HG02970 (cell line): ENCODE measurements around the gene EXOC3.
"Not testable (repeated sequence)": the region's sequence is repeated elsewhere in the genome, so short reads cannot be mapped to it uniquely, and the experiment has no call there.

ENCODE experiments used
- ATAC-seq: cut with Tn5 transposase; IDR thresholded peaks from one replicate; pipeline ENCODE4 v1.9.1; 2021; ENCODE audit warnings: mild to moderate bottlenecking, moderate library complexity, moderate number of reproducible peaks; ENCODE audit not compliant: unreplicated experiment, low FRiP score

EXOC3 gene

DNA sequence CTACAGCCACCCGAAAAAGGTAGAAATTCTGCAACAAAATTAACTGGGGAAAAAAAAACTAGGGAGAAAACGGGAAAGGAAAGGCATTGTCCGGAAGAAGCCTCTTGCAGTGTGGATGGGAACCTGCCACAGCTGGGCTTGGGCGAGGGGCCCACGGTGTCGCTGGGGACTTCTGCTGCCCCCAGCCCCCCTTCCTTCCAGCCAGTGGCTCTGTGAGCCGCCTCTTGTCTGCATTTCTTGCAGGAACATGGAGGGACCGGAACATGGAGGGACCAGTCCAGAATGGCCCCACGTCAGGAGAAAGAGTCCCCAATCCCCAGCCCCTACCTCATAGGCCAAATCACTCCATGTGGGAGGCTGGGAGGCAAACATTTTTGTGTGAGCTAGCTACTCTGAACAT, 36.9 kb upstream of the EXOC3 start:
- no peak for ATAC-seq

DNA sequence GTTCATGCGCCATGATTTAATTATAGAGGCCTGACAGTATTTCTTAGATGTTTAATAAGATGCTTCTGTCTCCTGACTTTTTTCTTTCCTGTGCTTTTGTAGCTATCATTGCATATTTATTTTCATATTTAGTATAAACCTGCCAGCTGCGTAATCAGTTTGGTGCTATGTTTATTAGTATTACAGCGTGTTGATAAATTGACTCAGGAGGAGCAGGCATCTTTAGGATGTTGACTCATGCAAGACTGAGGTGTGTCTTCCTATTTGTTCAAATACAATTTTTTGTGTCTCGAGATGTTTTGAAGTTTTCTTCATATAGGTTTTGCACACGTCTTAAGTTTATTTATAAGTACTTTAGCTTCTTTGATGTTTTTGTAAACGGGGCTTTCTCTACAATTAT, 35.9 kb upstream of the EXOC3 start:
- no peak for ATAC-seq

DNA sequence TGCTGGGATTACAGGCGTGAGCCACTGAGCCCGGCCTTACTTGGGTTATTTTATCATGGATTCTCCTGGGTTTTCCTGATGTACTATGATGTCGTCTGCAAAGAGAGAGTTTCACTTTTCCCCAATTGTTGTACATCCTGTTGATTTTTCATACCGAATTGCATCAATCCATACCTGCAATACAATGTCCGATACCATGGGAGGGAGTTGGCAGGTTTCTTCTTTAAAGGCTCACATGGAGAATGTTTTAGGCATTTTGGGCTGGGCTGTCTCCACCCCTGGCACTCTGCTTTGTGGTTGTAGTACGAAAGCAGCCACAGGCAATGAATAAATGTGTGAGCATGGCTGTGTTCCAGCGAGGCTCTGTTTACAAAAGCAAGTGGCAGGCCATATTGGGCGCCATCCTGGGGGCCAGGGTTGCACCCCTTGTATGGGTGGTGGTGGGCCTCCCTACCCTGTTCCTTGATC, 35.1 kb upstream of the EXOC3 start:
- no peak for ATAC-seq

DNA sequence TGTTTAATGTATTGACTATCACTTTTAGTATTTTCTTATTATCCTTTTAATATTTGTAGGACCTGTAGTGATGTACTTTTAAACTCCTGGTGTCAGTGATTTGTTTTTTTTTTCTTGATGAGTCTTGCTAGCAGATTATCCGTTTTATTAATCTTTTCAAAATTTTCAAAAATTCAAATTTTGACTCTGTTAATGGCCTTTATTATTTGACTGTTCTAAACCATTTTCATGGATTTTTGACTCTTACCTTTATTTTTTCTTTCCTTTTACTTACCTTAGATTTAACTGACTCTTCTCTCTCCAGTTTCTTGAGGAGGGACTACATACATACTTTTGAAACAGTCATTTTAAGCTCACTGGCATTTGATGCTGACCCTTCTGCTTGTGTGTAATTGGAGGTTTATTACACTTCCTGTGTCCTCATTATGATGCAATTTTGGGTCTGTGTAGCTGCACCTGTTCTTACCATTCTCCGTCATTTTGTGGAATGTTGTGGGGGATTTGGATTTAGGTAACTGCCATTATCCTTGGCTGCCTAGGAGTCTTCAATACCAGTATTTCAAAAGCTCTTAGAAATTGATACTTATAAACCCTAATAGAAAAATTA, 32.0 kb upstream of the EXOC3 start:
- no peak for ATAC-seq

DNA sequence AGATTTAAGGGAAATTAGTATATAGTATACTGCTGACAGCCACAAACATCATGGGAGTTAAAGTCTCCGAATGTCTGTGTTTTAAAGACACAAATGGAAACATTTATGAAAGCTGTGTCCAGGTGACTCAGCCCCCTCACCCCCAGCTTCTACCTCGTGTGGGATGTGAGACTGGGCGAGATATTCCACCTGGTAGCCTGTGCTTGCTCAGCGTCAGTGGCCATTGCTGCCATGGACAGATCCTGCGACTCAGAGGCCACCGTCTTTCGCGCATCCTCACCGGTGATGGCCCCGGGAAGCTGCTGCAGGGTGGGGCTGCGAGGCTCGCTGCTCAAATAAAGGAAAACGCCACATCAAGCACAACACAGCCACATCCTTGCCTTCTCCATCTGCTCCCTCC, 31.2 kb upstream of the EXOC3 start:
- no peak for ATAC-seq

DNA sequence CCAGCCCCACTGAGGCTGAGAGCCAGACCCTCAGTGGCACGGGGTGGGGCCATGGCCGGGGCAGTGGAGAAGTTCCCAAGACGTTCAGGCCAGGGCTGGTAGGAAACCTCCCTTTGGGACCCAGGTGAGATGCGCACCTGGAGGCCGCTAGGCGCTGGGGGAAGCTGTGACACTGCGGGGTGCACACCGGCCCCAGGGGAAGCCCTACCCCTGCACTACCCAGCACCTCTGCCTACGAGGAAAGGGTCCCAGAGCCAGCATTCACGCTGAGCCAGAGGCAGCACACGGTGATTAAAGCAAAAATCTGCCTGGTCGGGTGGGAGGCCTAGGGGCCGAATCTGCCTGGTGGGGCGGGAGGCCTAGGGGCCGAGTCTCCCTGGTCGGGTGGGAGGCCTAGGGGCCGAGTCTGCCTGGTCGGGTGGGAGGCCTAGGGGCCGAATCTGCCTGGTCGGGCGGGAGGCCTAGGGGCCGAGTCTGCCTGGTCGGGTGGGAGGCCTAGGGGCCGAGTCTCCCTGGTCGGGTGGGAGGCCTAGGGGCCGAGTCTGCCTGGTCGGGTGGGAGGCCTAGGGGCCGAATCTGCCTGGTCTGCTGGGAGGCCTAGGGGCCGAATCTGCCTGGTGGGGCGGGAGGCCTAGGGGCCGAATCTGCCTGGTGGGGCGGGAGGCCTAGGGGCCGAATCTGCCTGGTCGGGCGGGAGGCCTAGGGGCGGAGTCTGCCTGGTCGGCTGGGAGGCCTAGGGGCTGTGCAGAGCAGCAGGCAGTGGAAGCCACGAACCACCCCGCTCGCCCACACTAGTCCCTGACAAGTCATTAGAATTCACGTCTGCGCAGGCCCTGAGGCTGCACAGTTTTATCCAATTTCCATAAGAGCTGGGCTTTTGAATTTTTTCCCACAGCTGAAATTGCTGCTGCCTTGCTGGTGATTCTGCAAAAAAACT, 27.7 kb upstream of the EXOC3 start:
- ATAC-seq, result not testable (repeated sequence)

DNA sequence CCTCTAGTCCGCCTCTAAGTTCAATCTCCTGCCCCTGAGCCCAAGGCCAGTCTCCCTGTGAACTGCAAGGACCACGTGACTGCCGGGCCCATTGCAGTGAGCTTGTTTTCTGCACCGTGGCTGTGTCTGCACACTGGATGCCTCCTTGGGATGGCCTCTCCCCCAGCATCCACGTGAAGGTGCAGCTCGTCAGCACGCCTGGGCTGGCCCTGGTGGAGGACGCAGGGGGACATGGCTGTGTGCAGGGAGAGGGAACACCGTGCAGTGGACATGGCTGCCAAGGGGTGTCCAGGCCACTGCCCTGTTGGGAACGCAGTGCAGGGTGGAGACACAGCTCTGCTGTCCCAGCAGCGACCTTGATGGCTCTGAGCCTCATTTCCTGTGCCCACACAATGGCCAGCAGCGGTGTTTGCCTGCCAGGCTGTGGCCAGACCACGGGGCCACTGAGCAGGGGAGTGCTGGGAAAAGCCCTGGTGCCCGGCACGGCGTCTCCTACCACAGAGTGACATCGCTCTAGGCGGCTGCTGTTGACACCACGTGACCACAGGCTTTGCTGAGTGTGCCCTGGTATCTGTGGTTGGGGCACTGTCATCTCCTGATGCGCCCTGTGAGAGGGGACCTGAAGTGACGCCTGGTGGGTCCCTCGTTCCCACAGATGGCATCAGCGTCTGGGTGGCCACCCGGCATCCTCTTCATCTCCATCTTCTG, 26.9 kb upstream of the EXOC3 start:
- ATAC-seq, result no peak

DNA sequence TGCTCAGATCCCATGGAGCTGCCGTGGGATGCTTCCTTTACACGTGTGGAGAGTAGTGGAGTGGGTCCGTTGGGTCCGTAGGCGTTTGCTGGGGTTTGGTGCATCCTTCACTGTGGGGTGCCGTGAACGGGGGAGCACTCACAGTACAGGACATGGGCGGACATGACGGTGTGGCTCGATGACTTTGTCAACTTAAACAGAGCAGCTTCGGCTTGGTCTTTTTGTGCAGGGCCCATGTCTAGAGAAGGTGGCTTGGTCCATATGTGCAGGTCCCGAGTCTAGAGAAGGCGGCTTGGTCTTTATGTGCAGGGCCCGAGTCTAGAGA, 26.4 kb upstream of the EXOC3 start:
- no peak for ATAC-seq

DNA sequence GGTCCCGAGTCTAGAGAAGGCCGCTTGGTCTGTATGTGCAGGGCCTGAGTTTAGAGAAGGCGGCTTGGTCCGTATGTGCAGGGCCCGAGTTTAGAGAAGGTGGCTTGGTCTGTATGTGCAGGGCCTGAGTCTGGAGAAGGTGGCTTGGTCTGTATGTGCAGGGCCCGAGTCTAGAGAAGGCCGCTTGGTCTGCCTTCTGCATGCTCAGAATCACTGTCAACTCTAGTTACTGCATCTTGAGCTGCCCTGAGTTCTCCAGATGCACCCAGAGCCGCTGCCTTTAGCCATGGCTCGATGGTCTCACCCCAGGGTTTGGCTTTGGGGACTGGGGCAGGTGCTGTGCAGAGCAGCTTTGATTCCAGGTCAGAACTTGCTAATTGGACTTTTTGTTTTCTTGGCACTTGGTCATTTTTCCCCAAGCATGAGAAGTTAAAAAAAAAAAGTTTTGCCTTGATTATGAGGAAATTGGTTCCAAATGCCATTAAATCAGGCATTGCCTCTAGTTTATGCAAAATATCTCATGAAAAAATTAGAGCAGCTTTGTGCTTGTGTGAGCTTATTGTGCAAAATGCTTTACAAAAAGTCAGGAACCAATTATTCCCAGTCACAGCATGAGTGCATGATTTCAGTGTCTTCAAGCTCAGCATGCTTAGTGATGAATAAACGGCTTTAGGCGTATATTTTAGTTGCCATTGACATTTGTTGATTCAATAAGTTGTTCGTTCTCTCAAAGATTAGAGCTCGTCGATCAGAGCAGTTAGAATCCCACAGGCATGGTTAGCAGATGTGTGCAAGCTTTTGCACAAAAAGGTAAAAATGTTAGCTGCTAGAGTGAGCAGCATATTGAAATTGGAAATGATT, 25.4 kb upstream of the EXOC3 start:
- no peak for ATAC-seq

DNA sequence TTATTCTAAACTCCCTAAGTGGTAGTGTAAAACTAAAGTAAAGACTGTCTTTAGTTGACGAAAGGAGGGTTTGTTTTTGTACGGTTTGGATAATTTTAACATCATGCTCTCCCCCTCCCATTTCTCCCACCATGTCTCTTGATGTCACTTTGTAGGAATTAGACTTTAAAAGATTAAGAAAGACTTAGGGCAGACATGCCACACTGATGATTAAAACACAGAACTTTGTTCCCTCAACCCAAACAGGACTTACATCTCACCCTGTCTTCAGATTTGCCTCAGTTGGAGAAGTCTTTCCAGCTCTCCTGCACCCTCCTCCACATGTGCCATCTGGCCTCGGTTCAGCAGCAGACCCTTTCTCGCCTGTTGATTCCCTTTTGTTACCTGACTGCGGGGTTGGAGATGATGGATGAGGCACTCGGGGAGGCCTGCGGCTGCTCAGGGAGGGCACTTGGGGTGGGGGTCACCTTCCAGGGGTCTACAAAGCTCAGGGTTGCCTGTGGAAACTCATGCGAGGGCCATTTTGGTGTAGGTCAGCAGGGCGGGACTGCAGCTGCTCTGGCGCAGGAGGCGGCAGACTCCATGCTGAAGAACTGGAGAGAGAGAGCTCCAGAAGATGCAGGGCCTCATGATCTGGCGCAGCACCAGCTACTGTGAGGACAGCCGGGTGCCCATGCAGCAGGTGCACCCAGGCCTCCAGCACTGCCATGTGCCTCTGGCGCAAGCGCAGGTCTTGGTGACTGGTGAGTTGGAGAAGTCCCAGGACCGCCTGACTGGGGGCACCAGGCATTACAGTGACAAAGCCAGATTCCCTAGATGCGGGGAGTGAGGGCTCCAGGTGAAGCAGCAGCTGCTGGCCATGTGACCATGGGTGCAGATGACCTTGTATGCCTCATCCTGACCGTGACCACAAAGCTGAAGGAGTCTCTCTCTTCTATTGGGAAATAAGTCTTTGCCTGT, 24.5 kb upstream of the EXOC3 start:
- ATAC-seq, result no peak

DNA sequence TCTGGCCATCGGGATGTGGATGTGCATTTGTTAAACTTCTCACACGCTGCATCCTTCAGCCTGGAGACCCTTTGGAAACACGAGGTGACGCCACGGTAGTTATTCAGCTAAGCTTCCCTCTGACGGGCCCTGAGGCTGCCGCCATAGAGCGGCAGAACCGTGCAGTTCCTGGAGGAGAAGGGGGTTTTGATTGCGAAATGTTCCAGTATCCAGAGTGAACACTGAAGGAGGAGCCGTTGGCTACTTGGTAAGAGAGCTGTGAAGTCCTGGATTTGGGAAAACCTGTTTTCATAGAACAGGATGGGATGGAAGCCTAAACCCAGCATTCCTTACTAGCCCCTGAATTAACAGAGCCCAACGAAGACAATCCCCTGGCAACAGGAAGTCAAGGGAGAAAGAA, 23.0 kb upstream of the EXOC3 start:
- ATAC-seq, result no peak

DNA sequence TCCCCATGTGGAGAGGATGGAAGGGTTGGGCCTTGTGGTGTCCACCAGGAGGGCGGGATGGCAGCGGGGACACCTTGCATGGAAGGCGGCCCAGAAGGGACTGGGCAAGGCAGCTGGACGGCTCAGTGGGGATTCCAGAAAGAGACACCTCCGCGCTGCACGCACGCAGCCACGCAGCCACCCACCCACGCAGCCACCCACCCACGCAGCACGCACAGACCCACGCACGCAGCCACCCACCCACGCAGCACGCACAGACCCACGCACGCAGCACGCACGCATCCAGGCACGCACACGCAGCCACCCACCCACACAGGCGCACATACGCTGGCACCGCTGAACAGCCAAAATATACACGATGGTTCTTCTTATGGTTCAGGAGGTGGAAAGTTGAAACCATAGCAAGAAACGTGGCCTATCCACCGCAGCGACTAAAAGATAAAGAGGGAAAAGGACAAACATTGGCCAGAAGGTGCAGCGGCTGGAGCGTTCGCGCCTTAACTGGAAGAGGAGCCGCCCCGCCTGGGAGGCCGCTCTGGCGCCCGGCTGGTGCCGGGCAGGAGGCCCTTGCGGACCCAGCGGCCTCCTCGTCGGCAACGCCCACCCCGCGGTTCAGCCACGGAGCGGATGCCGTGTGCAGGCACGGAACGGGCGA, 22.2 kb upstream of the EXOC3 start:
- no peak for ATAC-seq

DNA sequence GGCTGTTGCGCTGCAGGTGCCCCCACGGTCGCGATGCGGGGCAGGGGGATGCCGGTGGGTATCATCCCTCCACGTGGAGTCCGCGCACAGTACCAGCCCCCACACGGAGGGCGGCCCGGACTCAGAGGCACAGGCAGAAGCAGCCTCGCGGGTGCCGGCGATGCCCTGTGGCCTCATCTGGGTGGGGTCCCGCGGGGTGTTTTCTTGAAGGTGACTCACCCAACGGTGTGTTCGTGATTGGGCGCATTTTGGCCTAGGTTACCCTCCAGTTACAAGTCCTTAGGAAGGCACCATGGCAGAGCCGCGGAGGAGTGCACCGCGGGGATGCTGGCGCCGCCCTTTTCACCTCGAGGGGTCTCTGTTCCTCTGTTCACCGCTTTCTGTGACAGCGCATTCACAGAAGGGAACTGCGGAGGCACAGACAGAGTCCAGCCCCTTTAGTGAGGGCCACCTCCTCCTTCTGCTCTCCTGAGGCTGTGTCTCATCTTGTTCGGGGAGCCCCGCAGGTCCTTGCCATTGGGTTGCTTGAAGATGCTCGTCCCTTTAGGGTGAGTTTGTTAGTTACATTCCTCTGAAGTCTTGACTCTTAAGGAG, 21.6 kb upstream of the EXOC3 start:
- no peak for ATAC-seq

DNA sequence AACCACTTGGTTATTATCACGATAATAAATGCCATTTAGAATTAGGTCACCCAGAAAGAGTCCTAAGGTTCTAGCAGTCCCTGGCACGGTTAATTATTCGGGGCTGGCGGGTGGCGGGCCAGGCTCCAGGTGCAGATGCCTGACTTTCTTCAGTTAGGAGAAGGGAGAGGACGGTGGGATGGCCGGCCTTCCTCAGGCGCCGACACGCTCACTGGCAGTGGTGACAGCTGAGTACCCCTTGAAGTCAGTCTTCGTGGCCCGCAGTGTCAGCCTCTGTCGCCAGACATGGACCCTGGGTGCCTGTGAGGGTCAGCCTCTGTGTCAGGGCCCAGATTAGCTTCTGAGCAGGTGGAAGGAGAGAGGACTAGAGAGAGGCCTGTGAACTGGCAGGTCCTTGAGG, 21.1 kb upstream of the EXOC3 start:
- ATAC-seq, result no peak

DNA sequence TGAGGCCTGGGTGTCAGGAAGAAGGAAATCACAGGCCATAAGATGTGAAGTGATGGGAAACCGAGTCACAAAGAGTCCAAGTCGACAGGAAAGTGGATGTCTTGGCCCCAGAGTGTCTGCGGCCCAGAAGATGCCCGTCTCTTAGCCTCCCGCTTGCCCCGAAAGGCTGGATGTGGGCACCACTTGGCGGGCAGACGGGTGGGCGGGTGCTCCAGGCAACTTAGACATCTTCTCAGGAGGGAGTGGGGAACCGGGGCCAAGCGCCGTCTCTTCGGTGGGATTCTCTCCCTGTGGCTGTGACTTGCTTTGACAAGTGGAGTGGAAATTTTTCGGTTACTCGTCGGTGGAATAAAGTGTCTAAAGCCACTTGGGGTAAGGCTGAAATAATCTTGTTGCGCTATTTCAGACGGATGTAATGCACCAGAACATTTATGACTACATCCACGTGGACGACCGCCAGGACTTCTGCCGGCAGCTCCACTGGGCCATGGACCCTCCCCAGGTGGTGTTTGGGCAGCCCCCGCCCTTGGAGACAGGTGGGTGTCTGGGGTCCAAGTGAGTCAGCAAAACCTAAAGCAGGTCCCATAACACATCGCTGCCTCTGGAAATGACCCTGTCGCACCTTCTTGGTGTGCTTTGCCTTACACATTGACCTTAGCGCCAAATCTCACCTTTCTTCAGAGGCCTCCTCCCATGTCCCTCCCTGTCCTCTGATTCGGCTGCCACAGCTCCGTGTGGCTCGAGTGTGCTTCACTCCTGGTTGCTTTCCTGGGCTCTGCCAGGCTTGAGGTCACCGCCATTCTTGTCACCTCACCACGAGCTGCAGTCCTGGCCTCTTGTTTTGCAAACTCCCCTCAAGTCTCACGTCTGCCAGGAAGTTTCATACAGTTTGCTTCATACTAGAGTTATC, 20.4 kb upstream of the EXOC3 start:
- no peak for ATAC-seq

DNA sequence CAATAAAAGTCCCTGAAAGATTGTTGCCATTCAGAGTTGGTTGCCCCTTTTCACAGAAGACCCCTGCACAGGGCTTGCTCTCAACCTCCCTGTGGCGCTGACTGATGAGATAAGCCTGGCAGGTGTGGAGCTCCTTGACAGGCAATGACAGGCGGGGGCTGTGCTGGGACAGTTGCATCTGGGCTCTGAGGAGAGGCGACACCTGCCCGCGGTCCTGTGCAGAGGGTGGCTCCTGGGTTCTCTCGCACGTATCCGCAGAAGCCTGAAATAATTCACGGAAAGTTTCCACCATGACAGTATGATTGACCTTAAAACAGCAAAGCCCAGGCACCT, 19.8 kb upstream of the EXOC3 start:
- ATAC-seq, result no peak

DNA sequence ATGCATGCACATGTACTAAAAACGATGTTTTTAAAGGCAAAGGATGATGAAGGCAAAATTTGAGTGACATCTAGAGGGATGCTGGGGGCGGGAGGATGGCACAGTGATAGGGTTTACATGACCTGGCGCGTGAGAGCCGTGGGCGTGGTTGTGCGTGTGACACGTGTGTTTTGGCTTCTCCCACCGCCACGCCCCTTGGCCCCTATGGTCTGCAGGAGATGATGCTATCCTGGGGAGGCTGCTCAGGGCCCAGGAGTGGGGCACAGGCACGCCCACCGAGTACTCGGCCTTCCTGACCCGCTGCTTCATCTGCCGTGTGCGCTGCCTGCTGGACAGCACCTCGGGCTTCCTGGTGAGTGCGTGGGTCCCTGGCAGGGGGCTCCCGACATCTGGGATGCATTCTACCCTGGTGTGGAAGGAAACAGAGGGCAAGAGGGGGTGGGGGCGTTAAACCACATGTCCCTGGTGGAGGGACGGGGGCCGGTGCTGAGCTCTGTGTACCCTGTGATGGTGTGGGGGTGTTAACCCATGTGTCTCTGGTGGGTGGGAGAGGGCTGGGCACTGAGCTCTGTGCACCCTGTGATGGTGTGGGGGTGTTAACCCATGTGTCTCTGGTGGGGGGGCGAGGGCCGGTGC, 19.2 kb upstream of the EXOC3 start:
- no peak for ATAC-seq
